Subcutaneous adipose tissue (tissue), 4 donors: ENCODE results near the gene SPEG. TPM values are rescaled to one million over a fixed set of nuclear protein-coding genes. Genes with fewer than 3 reads are reported as not detected.

ENCODE experiments used
- total RNA-seq, 4 donors: library from RNA; depleted of rRNA; stranded (reverse); fragments of >200 nt; gene quantifications; one replicate each; pipeline ENCODE4 v1.1.0, GENCODE V29; 2016
- TF ChIP-seq, protein P1 (sequence below): fragments of 450-650 bp; IDR thresholded peaks from one replicate; pipeline ENCODE4 v1.5.1; 2016; ENCODE audit warnings: low read depth, mild to moderate bottlenecking, control low read depth, antibody characterized with exemption, moderate library complexity

Gene SPEG
- total RNA-seq, 4 donors from 2014 or later, result 0.49 to 5.9 (median 2.9) TPM

DNA sequence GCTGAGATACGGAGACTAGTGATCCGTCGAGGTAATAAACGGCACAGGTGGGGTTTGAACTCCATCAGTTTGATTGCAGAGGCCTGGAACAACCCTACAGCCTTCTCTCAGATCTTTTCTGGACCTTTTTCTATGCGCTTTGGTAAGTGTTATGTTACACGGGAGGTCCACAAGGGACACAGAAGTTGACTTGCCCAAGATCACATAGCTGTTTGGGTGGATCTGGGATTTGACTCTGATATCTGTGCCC lies 45.8 kb upstream of the SPEG start:
- TF ChIP-seq, protein P1, sequence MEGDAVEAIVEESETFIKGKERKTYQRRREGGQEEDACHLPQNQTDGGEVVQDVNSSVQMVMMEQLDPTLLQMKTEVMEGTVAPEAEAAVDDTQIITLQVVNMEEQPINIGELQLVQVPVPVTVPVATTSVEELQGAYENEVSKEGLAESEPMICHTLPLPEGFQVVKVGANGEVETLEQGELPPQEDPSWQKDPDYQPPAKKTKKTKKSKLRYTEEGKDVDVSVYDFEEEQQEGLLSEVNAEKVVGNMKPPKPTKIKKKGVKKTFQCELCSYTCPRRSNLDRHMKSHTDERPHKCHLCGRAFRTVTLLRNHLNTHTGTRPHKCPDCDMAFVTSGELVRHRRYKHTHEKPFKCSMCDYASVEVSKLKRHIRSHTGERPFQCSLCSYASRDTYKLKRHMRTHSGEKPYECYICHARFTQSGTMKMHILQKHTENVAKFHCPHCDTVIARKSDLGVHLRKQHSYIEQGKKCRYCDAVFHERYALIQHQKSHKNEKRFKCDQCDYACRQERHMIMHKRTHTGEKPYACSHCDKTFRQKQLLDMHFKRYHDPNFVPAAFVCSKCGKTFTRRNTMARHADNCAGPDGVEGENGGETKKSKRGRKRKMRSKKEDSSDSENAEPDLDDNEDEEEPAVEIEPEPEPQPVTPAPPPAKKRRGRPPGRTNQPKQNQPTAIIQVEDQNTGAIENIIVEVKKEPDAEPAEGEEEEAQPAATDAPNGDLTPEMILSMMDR, result no peak

DNA sequence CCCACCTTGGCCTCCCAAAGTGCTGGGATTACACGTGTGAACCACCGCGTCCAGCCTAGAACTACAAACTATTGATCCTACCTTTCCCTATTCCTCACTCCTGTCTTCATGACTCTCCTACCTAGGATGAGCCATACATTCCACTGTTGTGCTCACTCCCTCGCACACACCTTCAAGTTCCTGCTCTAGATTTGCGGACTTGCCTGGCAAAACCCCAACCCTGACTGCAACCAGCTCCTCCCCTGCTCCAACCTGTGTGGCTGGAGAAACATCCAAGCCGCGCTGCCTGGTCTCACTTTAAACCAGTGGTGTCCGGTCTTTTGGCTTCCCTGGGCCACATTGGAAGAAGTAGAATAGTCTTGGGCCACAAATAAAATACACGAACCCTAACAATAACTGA lies 41.9 kb upstream of the SPEG start:
- TF ChIP-seq, protein P1, result no peak

DNA sequence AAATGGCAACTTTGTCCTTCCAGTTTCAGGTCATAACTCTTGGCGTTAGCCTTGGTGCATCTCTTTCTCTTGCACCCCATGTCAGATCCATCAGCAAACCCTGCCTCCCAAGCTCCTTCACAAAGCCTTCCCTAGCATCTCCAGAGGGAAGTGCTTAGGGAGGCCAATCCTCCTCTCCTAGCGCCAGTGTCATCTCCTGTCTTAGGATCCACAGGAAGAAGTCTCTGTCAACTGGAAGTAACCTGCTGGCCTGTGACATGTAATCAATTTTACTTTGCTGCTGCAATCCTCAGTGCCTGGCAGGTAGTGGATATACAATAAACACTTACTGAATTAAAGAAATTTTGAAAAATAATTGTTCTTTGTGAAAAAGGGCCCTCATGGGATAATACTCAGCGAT lies 39.0 kb upstream of the SPEG start:
- TF ChIP-seq, protein P1, result no peak

DNA sequence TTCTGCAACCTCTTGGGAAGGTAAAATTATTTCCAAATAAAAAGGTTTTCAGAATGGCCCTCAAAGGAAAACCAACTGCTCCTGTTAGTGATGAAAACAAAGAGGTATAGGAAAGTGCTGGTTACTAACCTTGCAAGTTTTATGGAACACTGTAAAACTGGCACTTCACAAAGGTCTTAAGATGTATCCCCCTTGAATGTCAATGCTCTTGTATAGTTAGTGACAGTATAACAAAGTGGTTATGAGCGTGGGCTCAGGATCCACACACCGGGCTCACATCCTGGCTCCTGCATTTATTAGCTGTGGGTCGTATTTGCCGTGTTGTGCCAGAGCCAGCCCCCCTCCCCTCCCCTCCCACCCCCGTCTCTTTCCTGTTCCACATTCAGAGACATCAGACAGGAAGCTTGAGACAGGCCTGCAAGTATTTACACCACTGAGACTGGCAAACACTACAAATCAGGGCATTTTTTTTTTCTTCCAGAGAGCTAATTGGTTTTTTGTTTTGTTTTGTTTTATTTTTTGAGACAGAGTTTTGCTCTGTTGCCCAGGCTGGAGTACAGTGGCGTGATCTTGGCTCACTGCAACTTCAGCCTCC lies 37.7 kb upstream of the SPEG start:
- TF ChIP-seq, protein P1, result no peak

DNA sequence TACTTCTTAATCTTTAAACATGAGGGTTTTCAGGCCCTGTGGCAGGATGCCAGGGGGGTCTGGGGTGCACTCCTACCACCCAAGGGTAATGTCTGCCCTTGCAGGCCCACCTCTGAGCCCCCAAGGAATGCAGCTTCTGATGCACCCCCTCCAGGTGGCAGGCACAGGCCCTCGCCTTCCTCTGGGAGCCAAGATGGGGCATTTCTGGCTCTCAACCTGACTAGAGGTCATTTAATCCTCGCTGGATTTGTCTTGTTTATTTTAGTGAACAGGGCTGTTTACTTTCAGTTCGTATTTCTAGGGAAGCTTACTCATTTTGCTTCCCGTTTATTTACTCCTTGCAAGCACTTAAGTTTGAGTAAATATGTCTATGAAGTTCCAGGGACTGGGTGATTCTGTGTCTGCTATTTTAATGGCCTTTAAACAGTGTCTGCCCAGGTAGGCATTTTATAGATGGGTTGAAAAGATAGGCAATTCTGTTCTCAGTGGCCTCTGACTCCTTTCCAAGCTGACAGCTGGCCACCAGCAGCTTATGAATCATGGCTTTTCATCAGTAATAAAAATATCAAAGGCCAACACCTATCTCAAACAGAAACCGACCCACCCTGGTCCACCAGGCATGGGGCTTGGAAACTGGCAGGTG lies 35.8 kb upstream of the SPEG start:
- TF ChIP-seq, protein P1, result no peak

DNA sequence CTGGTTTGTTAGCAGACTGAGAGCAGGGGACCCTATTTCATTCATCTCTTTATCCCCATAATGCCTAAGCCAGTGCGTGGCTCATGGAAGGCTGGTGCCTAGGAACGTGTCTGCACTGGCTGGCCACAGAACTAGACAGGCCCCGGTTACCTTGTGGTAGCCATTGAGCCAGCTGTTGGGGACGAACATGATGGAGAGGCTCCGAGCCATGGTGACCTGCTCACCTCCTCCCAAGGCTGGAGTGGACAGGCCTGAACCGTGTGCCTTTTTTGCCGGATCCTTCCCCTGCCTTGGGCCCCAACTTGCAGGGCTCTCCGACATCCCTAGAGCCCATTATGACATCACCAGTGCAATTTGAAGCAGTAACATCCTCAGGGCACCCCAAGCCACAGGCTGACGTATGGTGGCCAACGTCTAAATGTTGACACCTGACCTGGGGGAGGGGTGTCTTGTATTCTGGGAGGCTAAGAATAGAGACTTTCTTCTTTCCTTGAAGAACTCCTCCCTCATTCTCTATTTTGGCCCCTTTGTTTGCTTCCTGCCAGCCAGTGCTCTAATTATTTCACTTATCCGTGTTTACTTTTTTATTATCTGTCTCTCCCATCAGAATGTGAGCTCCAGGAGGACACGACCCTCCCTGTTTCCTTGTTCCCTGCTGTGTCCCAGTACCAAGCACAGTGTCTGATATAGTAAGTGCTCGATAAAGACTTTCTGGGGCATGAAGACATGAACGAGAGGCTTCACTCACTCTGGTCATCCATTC lies 34.7 kb upstream of the SPEG start:
- TF ChIP-seq, protein P1, result no peak

DNA sequence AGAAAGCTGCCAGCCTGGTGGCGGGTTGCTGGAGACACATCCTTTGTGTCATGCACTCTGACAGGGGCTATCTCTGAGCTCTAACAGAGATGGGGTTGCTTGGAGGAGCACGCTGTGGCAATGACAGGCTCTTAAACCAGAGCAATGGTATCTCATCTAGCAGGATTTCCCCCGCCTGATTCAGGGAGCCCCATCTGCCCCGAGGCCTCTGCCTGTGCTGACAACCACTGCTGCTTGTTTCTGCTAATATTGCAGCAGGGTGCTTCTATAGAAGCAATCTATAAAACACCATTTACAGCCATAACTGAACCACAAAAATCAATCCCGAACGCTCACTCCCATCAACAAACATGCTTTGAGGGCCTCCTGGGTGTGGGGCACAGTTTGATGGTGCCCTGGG lies 34.1 kb upstream of the SPEG start:
- TF ChIP-seq, protein P1, result no peak
